Left kidney (tissue), 2 donors: ENCODE results near the gene SLC6A3. TPM values are rescaled to one million over a fixed set of nuclear protein-coding genes. Genes with fewer than 3 reads are reported as not detected.
"Not testable (repeated sequence)": the region's sequence is repeated elsewhere in the genome, so short reads cannot be mapped to it uniquely, and the experiment has no call there.

Experiments used
- DNase-seq: peaks from one replicate; pipeline ENCODE4 v3.0.0-alpha.2; 2013
- polyA plus RNA-seq: library from polyadenylated mRNA; unstranded; fragments of 120-200 nt; gene quantifications from one replicate; pipeline ENCODE4 v1.2.1, GENCODE V29; 2013; ENCODE audit not compliant: insufficient read length

The SLC6A3 gene
- polyA plus RNA-seq, 1 donor: 0.60 TPM

DNA sequence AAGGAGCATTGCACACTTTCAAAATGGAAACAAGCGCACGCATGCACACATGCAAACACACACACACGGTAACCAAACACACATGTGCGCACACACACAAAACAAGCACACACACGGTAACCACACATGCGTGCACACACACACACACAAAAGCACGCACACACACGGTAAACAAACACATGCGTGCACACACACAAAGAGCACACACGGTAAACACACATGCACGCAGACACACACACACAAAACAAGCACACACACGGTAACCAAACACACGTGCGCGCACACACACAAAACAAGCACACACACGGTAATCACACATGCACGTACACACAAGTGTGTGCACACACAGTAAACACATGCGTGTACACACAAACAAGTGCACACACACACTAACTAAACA, 19.3 kb upstream of the SLC6A3 start:
- no peak for DNase-seq

DNA sequence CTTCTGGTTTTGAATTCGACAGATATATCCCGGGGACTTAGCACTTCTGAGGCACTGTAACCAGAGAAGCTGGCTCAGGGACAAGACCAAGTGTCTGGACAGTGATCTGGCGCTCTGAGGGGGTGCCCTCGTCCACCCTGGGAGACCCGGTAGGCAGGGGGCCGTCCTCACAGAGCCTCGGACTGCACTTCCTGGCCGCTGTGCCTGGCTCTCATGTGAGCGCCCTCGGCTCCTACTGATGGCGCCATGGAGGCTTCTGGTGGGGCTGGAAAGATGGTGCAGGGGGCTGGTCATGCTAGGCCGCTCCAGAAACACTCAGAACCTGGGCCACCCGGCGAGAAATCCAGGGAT, 18.8 kb upstream of the SLC6A3 start:
- no peak for DNase-seq

DNA sequence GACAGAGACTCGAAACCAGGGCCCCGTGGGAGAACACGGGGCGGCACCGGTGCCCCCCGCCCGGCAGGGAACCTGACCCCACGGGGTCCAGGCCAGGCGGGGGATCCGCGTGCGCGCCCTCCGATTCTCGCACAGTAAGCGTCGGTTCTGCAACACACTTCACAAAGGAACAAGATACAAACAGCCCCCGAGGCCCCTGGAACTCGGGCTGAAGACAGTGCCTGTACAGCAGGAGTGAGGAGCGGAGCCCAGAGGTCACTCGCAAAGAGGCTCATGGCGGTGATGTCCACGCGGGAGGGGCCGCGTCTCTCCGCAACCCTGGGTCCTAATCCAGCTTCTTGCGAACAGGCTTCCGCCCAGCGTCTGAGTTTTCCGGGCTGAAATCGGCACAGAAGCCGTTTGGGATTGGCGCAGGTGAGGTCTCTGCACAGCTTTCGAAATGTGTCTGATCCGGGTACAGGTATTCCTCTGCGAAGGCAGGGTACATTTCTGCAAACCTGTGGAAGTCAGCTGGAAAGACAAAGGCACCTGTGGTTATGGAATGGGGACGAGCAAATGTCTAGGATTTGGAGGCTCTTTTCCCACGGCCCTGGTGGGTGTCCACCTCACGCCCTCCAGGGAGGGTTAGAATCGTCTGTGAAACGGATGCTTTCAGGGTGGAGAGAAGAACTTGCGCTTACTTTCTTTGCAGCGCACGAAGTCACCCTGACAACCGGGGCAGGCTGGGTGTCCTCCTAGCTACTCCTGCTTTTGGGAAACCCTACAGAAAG, 18.3 kb upstream of the SLC6A3 start:
- DNase-seq: no peak

DNA sequence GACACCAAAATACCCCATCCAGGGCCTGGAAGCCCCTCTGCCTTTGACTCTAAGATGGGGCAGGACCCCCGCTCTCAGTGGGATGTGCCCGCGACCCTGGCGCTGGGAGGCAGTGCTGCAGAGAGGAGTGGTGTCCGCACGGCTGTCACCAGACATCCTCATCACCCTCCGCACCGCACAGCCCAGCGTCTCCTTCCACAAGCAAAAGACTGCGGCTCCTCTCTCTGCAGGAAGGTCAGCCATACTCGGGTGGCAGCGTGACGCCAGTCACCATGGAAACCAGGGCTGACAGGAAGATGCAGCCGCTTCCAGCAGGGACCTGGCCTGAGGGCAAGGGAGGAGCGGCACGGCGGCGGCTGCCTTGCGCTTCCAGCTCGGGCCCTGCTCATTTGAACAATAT, 17.1 kb upstream of the SLC6A3 start:
- DNase-seq: no peak

DNA sequence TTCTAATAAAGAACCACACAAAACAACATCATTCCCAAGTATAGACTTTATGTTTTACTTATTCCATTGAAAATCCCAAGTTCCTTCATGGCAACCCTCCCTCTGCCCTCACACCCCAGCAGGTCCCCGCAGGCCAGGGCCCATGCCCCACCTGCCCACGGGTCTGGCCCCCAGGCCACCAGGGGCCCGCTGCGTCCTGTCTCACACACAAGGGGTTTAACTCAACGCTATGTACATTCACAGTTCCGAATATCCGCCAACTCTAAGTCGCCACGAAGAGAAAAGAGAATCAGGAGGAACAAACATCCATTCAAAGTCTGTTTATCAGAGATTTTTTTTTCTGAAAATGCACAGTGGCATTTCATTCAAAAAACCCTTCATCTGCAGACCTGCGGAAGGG, 16.2 kb upstream of the SLC6A3 start:
- no peak for DNase-seq

DNA sequence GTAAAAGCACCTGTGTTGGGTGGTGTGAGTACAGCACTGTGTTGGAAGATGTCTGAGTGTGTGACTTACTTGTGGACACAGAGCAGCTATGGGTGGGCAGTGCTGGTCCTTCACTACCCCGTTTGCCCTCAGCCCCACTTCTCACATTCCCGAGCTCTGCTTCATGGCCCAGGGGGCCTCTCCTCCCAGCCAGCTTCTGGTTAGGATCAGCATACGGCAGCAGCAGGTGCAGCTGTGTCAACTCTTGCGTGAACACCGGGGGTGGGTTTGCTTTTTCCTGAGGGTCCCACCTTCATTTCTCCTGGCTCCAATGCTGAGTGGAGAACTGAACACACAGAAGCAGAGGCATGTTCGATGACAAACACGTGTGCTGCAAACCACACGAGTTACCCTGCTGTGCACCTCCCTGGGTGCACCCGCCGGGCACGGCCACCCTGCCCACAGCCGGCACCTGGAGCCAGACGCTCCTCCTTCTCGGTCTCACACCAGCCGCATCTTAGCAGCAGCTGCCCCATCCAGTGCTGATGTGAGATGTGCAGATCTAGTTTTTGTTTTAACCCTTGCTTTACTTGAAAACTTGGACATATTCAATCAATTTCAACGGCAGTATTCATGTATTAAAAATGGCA, 14.9 kb upstream of the SLC6A3 start:
- no peak for DNase-seq

DNA sequence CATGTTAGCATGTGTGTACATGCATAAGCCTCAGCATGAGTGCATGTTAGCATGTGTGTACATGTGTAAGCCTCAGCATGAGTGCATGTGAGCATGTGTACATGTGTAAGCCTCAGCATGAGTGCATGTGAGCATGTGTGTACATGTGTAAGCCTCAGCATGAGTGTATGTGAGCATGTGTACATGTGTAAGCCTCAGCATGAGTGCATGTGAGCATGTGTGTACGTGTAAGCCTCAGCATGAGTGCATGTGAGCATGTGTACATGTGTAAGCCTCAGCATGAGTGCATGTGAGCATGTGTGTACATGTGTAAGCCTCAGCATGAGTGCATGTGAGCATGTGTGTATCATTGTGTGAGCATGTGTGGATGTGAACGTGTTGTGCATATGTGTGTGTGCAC, 14.2 kb upstream of the SLC6A3 start:
- DNase-seq: not testable (repeated sequence)

DNA sequence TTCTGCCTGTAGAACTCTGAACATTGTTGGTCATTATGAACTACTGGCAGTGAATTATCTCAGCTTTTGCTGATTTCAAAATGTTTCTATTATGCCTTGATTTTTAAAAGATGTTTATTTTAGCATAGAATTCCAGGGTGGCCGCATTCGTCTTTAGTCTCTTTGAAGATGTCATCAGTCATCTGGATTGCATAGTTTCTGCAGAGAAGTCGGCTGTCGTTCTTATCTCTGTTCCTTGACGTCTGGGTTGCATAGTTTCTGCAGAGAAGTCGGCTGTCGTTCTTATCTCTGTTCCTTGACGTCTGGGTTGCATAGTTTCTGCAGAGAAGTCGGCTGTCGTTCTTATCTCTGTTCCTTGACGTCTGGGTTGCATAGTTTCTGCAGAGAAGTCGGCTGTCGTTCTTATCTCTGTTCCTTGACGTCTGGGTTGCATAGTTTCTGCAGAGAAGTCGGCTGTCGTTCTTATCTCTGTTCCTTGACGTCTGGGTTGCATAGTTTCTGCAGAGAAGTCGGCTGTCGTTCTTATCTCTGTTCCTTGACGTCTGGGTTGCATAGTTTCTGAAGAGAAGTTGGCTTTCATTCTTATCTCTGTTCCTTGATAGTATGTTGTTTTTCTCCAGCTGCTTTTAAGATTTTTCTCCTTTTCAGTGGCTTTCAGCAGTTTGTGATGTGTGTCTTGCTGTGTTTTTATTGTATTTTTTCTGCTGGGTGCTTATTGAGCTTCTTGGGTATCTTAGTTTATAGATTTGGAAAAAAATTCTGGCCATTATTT, 11.1 kb upstream of the SLC6A3 start:
- not testable (repeated sequence) for DNase-seq

DNA sequence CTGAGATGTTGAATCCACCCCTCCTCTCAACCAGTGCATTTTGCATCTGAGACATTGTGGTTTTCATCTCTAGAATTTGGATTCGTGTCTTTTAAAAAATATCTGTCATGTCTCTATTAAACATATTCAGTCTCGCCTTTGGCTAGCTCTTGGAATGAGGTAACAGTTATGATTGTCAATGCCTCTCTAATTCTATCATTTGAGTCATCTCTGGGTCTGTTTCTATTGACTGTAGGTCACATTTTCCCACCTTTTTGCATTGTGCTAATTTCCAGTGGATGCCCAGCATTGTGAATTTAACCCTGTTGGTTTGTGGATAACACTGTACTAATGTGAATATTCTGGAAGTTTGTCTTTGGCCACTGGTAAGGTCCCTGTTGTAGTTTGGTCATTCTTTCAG, 8.4 kb upstream of the SLC6A3 start:
- no peak for DNase-seq

DNA sequence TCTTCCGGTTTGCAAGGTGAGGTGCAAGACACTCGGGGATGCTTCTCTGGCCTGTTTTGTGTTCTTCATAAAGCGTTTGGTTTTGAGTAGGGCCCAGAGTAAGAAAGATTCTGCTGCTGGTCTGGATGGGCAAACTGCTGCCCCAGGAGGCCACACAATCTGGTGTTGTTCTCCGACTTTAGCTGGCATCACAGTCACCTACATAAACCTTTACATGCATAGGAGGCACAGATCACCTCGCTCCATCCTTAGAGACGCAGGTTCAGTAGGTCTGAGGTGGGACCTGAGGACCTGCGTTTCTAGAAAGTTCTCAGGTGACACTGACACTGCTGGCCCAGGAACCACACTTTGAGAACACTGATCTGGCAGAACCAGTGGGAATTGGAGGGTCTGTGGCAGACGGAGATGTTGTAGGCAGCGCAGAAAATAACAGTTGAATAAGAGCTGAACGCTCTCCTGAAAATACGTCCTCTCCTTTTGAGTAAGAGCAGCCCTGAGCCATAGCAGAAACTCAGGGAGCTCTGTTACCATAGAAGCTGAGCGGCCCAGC, 3.9 kb upstream of the SLC6A3 start:
- no peak for DNase-seq

DNA sequence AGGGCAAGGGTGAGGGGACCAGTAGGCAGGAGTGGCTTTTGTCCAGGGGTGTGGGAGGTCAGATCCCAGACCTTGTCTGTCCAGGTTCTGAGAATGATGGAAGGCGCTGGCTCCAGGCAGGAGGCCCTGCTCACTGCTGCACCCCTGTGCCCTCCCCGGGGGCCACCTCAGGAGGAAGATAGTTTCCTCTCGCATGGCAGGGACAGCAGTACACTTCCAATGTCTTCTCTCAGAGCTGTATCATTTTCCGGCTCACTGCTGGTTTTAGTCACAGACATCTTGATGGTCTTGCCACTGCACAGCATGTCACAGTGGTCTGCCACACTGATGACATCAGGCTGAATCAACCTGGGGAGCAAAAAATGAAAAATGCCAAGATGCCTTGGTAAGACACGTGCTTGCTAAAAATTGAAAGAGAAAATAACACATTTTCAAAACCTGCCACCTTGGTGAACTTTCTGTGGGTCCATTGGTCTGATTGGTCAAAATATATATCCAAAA, 3.3 kb upstream of the SLC6A3 start:
- DNase-seq: no peak

DNA sequence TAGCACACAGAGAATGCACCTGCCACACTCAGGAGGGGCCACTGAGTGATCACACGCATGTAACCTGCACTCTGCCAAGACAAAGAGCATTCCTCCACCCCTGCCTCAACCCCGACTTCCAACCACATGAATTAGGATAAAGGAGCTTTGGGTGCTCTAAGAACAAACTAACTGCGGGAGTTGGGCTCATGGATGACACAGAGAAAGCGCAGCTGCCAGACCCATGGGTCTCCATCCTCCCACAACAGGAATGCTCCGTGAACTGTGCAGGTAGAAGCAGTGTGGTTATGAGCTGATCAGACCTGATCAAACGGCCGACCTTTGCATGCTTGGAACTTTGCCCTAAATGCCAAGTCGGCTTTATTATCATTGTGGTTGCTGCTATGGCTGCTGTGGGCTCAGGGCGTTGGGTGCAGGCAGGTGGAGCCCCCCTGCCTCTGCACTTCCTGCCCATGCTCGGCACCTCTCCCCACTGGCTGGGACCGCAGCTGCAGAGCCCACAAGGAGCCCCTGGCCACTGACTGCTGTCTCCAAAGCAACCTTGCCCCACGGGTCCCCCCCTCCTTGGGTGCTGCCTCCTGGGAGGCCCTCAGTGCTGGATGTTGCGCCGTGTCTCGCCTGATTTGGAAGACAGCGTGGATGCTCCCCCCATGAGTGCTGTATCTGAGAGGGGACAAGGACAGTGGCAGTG, 2.6 kb upstream of the SLC6A3 start:
- DNase-seq: no peak

DNA sequence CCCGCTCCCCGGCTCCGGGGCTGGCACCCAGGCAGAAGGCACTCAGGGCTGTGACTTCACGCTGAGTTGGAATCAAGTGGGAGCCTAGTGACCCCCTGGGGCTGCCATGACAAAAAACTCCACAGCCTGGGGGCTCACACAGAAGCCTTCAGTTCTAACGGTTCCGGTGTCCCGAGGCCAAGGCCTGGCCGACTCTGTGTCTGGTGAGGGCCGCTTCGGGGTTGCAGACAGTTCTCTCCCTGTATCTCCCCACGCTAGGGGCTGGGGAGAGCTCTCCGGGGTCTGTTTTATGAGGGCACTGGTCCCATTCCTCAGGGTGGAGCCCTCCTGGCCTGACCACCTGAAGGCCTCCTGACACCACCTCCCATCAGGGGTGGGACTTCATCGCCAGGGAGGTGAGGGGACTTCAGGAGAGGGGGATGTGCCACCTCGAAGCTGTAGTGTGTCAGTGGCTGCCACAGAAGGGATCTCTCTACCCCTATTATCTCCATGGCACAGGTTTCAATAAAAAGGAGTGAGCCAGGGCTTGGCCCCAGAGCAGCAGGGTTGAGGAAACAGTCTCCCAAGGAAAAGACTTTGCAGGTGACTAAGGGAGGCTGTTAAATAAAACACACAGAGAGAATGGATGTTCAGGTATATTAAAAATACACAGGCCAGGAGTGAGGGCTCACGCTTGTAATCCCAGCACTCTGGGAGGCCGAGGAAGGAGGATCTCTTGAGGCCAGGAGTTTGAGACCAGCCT, 1.5 kb upstream of the SLC6A3 start:
- DNase-seq: no peak

DNA sequence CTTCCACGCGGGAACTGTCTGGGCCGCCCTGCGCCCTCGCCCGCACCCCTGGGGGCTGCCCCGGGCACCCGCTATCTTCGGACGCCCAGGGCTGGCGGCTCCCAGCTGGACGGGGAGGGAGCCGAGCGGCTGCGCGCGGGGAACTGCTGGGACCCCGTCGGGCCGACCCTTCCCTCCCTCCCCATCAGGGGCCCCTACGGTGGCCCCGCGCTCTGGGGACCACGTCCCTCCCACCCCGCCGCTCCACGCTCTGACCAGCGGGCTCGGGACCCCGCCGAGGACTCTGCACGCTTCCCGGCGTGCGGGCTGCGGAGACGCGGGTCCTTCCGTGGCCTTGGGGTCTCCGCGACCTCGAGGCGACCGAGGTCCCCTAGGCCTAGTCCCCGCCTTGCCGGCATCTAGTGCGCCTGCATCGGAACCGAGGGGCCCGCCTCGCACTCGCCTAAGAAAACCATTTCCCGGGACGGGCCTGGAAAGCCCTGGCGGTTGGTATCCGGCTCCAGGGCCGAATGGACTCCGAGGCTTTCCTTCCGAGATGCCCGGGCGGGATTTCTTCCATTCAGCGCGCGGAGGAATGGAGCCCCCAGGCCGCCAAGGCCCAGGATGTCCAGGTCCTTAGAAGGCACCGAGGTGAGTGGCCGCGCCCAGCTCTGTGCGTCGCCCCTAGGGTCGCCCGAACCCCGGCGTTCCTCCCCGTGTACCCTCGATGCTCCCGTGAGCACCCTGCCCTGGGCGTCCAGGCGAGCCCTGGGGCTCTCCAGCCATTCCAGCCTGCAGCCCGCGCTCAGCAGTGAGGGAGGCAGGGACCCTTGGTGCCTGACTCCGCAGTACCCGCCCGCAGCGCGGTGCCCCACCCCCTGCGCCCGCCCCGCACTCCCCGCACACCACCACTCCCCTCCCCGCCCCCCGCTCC, 705 bp upstream of the SLC6A3 start:
- DNase-seq: no peak

DNA sequence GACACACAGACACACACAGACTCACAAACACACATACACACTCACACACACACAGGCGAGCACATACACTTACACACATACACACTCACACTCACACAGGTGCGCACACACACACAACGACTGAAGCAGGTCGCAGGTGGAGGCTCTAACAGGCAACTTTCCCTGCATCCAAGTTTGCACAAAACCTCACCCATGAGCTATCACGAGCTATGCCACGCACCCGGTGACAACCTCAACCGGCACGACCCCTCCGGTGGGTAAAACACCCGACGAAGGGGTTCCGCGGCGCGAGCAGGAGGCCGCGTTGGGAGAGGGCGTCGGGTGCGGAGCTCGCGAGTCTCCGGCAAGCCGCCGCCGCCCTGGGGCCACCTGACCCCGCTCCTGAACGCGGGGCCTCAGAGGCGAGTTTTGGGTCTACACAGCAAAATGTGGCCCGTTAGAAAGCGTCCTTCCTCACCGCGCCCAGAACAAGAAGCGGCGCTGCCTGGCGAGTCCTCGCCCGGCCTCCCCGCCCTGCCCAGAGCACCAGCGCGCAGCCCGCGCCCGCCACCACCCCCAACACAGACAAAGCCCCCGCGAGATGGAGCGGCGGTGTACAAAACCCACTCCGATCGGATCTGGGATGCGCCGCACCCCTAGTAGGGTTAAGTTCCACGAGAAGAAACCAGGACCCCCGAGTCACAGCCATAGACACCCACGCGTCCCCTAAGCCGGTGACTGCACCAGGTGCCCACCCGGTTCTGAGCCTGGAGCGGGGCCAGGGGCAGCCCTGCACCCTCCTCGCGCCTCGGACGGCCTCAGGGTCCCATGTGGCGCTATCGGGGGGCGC, 665 bp downstream of the SLC6A3 start:
- no peak for DNase-seq

DNA sequence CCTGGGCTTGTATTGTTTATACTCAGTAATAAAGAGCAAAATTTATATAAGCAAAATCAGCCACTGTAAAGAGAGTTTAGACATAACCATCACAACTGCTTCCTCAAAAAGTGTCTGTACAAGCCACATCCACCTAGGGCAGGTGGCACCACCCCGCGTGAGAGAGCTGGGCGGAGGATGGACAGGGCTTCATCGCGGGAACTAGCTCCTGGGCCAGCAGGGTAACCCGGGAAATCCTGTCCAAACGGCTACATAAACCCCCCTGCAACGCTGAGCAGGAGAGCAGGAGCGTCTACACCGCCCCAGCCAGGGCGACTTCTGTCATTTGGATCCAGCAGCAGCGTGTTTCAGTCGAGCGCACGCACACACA, 1.3 kb downstream of the SLC6A3 start:
- no peak for DNase-seq

DNA sequence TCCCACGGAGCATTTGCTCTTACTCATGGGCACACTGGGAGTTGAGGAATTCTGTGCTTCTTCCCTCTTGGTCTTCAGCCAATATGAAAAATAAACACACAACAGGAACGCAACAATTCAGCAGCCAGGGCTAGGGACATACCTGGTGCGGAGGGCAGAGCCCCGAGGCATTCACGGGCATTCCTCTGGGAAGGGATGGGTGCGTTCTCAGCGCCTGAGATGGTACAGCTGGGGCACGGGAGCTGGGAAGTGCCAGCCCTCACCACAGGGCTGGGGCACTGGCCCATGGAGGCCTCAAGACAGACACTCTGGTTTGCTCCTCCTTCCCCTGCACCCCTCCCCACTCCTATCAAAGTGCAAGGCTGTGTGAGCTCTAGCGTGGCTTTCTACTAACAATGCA, 2.1 kb downstream of the SLC6A3 start:
- no peak for DNase-seq

DNA sequence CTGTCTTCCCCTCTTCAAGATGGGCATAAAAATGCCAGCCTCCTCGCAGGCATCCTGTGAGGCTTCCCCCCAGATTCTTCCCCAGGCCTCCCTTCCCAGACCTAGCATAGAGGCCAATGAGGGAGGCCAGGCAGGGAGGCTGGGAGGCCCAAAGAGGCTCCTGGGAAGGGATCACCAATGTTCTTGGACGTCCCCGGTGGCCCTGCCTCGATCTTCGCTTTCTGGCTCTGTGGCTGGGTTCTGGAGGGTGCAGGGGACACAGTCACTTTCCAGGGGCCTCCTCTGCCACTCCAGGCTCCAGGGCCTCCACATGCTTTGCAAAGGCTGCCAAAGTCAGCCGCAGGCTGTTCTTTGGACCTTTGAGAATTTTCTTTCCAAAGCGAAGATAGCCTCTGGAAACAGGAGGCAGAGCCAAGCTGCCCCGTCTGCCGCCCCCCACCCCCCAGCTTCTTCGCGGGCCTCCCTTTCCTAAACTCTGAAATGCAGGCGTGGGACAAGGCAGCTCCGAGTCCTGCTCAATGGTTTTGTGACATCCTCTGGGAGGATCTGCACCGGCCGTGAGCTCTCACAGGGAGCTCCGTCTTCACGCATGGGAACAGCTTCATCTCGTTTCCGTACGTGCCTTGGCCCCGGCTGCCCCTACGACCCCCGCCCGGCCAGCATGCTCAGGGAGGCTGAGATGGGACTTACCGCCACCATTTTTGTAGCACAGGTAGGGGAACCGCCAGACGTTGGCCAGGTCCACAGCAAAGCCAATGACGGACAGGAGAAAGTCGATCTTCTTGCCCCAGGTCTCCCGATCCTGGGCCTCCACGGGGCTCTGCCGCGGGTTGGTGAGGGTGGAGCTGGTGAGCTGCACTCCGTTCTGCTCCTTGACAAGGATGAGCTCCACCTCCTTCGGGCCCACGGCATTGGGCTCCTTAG, 2.8 kb downstream of the SLC6A3 start:
- no peak for DNase-seq
